Measurements from ENCODE around the gene NSRP1.

- no peak for TF ChIP-seq CTCF (IDR thresholded peaks at IDR 0.05)
- TF ChIP-seq ZFX (IDR thresholded peaks at IDR 0.05; ENCODE audit: borderline replicate concordance): no peak
These were observed 7.7 kb downstream of the NSRP1 start for GRCh38 chr17:30124273-30124796.

Data from 22Rv1 (cell line).